Stimulated activated naive B cell treated with anti-CD40 and anti-IgM and Interleukin-4, amounts not matched to agents 10 μg/mL and 1 μg/mL and 100 μg/mL, for 72 hours (primary cell): ENCODE measurements around the gene MED13.
"Not testable (repeated sequence)": the region's sequence is repeated elsewhere in the genome, so short reads cannot be mapped to it uniquely, and the experiment has no call there.

Source experiments
- ATAC-seq, 2 donors: fragments of 150-1000 bp; cut with Tn5 transposase; replicated peaks; 2 replicates each; pipeline ENCODE4 v1.10.0; 2021; ENCODE audit warnings: moderate library complexity in 1 of 2
- DNase-seq: peaks from one replicate; pipeline ENCODE4 v3.0.0; 2021
- H3K27ac Mint-ChIP-seq: one replicate; pipeline ENCODE4 v1.8.0; 2022; ENCODE audit warnings: mild to moderate bottlenecking, mixed read lengths
- H3K27me3 Mint-ChIP-seq, 2 donors: one replicate each; pipeline ENCODE4 v1.8.0; 2022; ENCODE audit warnings: mixed read lengths in 2 of 2
- H3K36me3 Mint-ChIP-seq, 2 donors: one replicate each; pipeline ENCODE4 v1.8.0; 2022; ENCODE audit warnings: mixed read lengths in 2 of 2, mild to moderate bottlenecking in 1 of 2
- H3K4me1 Mint-ChIP-seq, 2 donors: one replicate each; pipeline ENCODE4 v1.8.0; 2022; ENCODE audit warnings: mixed read lengths in 2 of 2, mild to moderate bottlenecking in 1 of 2
- H3K4me3 Mint-ChIP-seq, 2 donors: one replicate each; pipeline ENCODE4 v1.8.0; 2022; ENCODE audit warnings: mild to moderate bottlenecking in 2 of 2, mixed read lengths in 2 of 2, moderate library complexity in 1 of 2
- H3K9me3 Mint-ChIP-seq, 2 donors: one replicate each; pipeline ENCODE4 v1.8.0; 2022; ENCODE audit warnings: mixed read lengths in 2 of 2, mild to moderate bottlenecking in 1 of 2

The MED13 gene

GRCh38 chr17:62080647-62081046 is 15.6 kb upstream of the MED13 start:
- no peak overlapping the region for H3K27ac Mint-ChIP-seq
- H3K9me3 Mint-ChIP-seq, result no peaks in the 10 kb centered on the region
- H3K4me3 Mint-ChIP-seq, result no peak overlapping the region
- H3K36me3 Mint-ChIP-seq, result no peaks in the 10 kb centered on the region
- no peak for ATAC-seq
- H3K27me3 Mint-ChIP-seq, result peaks cover 9 to 13% of the 10 kb centered on the region in 2 donors
- no peak for DNase-seq
- H3K4me1 Mint-ChIP-seq, result peaks cover 2 to 4% of the 10 kb centered on the region in 2 donors

- H3K27me3 Mint-ChIP-seq, result peaks cover 9 to 13% of the 10 kb centered on the region in 2 donors
- no peak overlapping the region for H3K4me3 Mint-ChIP-seq
- H3K27ac Mint-ChIP-seq, result no peak overlapping the region
- ATAC-seq (no peak), DNase-seq (no peak)
- no peaks in the 10 kb centered on the region for H3K4me1 Mint-ChIP-seq
- no peaks in the 10 kb centered on the region for H3K36me3 Mint-ChIP-seq
- no peaks in the 10 kb centered on the region for H3K9me3 Mint-ChIP-seq
These were observed 12.9 kb upstream of the MED13 start for GRCh38 chr17:62078009-62078408.

- H3K27me3 Mint-ChIP-seq, result peaks cover 9 to 13% of the 10 kb centered on the region in 2 donors
- DNase-seq (no peak), ATAC-seq (no peak)
- no peaks in the 10 kb centered on the region for H3K9me3 Mint-ChIP-seq
- H3K27ac Mint-ChIP-seq, result no peak overlapping the region
- H3K4me1 Mint-ChIP-seq, result no peaks in the 10 kb centered on the region
- no peak overlapping the region for H3K4me3 Mint-ChIP-seq
- no peaks in the 10 kb centered on the region for H3K36me3 Mint-ChIP-seq
These were observed 12.0 kb upstream of the MED13 start for GRCh38 chr17:62076864-62077788.

GRCh38 chr17:62075308-62075815 is 10.3 kb upstream of the MED13 start:
- Mint-ChIP-seq H3K9me3 (no peaks in the 10 kb centered on the region), H3K4me3 (no peak overlapping the region), H3K4me1 (peaks cover 0 to 4% of the 10 kb centered on the region in 2 donors), H3K36me3 (no peaks in the 10 kb centered on the region), H3K27me3 (peaks cover 6 to 13% of the 10 kb centered on the region in 2 donors), H3K27ac (no peak overlapping the region)
- no peak for DNase-seq
- ATAC-seq, result no peak

- ATAC-seq, result no peak
- H3K27ac Mint-ChIP-seq, result no peak overlapping the region
- H3K9me3 Mint-ChIP-seq, result no peaks in the 10 kb centered on the region
- no peaks in the 10 kb centered on the region for H3K36me3 Mint-ChIP-seq
- no peak overlapping the region for H3K4me3 Mint-ChIP-seq
- DNase-seq, result no peak
- peaks cover 0 to 4% of the 10 kb centered on the region in 2 donors for H3K4me1 Mint-ChIP-seq
- H3K27me3 Mint-ChIP-seq, result peaks cover 4 to 8% of the 10 kb centered on the region in 2 donors
These were observed 8.9 kb upstream of the MED13 start for GRCh38 chr17:62073993-62074392.

GRCh38 chr17:62072855-62073254 is 7.8 kb upstream of the MED13 start:
- not testable (repeated sequence) for H3K4me3 Mint-ChIP-seq, H3K4me1 Mint-ChIP-seq, ATAC-seq, H3K36me3 Mint-ChIP-seq, H3K27me3 Mint-ChIP-seq, DNase-seq, H3K9me3 Mint-ChIP-seq, H3K27ac Mint-ChIP-seq

- Mint-ChIP-seq H3K27ac (no peak overlapping the region), H3K4me3 (no peak overlapping the region), H3K36me3 (peaks cover 0 to under 1% of the 10 kb centered on the region in 2 donors), H3K27me3 (no peaks in the 10 kb centered on the region), H3K4me1 (peaks cover 7 to 9% of the 10 kb centered on the region in 2 donors), H3K9me3 (no peaks in the 10 kb centered on the region)
- ATAC-seq (no peak), DNase-seq (no peak)
These were observed 5.8 kb upstream of the MED13 start for GRCh38 chr17:62070900-62071299.

- peaks cover 24 to 31% of the 10 kb centered on the region in 2 donors for H3K4me1 Mint-ChIP-seq
- H3K4me3 Mint-ChIP-seq, result no peak overlapping the region
- no peaks in the 10 kb centered on the region for H3K9me3 Mint-ChIP-seq
- DNase-seq, result no peak
- no peak for ATAC-seq
- H3K27me3 Mint-ChIP-seq, result no peaks in the 10 kb centered on the region
- peaks cover 8 to 12% of the 10 kb centered on the region in 2 donors for H3K36me3 Mint-ChIP-seq
- no peak overlapping the region for H3K27ac Mint-ChIP-seq
These were observed 2.4 kb upstream of the MED13 start for GRCh38 chr17:62067165-62068145.

GRCh38 chr17:62065611-62066468 is 762 bp upstream of the MED13 start:
- Mint-ChIP-seq H3K4me1 (peaks cover 24 to 39% of the 10 kb centered on the region in 2 donors), H3K36me3 (peaks cover 11 to 14% of the 10 kb centered on the region in 2 donors), H3K9me3 (no peaks in the 10 kb centered on the region), H3K27me3 (no peaks in the 10 kb centered on the region), H3K27ac (peak overlapping the region; percentile 100), H3K4me3 (peak overlapping the region; percentile 85 to 99)
- ATAC-seq (peak; percentile 95 to 97), DNase-seq (peak; percentile 97)

- ATAC-seq, result no peak
- peaks cover 27 to 43% of the 10 kb centered on the region in 2 donors for H3K4me1 Mint-ChIP-seq
- H3K36me3 Mint-ChIP-seq, result peaks cover 15 to 18% of the 10 kb centered on the region in 2 donors
- no peaks in the 10 kb centered on the region for H3K9me3 Mint-ChIP-seq
- DNase-seq, result no peak
- peak overlapping the region; percentile 93 for H3K27ac Mint-ChIP-seq
- H3K27me3 Mint-ChIP-seq, result no peaks in the 10 kb centered on the region
- peak overlapping the region; percentile 89 to 94 for H3K4me3 Mint-ChIP-seq
These were observed 868 bp downstream of the MED13 start for GRCh38 chr17:62064029-62064790.

GRCh38 chr17:62062944-62063343 is 2.1 kb downstream of the MED13 start:
- peaks cover 27 to 49% of the 10 kb centered on the region in 2 donors for H3K4me1 Mint-ChIP-seq
- ATAC-seq, result no peak
- peaks cover 18 to 22% of the 10 kb centered on the region in 2 donors for H3K36me3 Mint-ChIP-seq
- H3K27me3 Mint-ChIP-seq, result no peaks in the 10 kb centered on the region
- no peak for DNase-seq
- H3K27ac Mint-ChIP-seq, result peak overlapping the region; percentile 51
- H3K9me3 Mint-ChIP-seq, result no peaks in the 10 kb centered on the region
- H3K4me3 Mint-ChIP-seq, result peak overlapping the region; percentile 89 to 94

- Mint-ChIP-seq H3K4me1 (peaks cover 27 to 51% of the 10 kb centered on the region in 2 donors), H3K4me3 (peak overlapping the region; percentile 72 to 94), H3K9me3 (no peaks in the 10 kb centered on the region), H3K36me3 (peaks cover 18 to 24% of the 10 kb centered on the region in 2 donors), H3K27ac (peak overlapping the region; percentile 40), H3K27me3 (no peaks in the 10 kb centered on the region)
- ATAC-seq (no peak), DNase-seq (no peak)
These were observed 2.8 kb downstream of the MED13 start for GRCh38 chr17:62062302-62062701.

- Mint-ChIP-seq H3K9me3 (no peaks in the 10 kb centered on the region), H3K36me3 (peaks cover 15 to 24% of the 10 kb centered on the region in 2 donors), H3K4me3 (no peak overlapping the region), H3K4me1 (peaks cover 24 to 52% of the 10 kb centered on the region in 2 donors), H3K27me3 (no peaks in the 10 kb centered on the region), H3K27ac (peak overlapping the region; percentile 52)
- no peak for DNase-seq
- no peak for ATAC-seq
These were observed 5.7 kb downstream of the MED13 start for GRCh38 chr17:62059414-62059813.
